Fibroblast of skin of left biceps (primary cell): ENCODE results near the gene RAB6A.
"Not testable (repeated sequence)": the region's sequence is repeated elsewhere in the genome, so short reads cannot be mapped to it uniquely, and the experiment has no call there.

Experiments
- DNase-seq, 2 experiments: peaks; one replicate each; pipeline ENCODE4 v3.0.0-alpha.2; 2013; ENCODE audit warnings: low read depth in 2 of 2

RAB6A gene

DNA sequence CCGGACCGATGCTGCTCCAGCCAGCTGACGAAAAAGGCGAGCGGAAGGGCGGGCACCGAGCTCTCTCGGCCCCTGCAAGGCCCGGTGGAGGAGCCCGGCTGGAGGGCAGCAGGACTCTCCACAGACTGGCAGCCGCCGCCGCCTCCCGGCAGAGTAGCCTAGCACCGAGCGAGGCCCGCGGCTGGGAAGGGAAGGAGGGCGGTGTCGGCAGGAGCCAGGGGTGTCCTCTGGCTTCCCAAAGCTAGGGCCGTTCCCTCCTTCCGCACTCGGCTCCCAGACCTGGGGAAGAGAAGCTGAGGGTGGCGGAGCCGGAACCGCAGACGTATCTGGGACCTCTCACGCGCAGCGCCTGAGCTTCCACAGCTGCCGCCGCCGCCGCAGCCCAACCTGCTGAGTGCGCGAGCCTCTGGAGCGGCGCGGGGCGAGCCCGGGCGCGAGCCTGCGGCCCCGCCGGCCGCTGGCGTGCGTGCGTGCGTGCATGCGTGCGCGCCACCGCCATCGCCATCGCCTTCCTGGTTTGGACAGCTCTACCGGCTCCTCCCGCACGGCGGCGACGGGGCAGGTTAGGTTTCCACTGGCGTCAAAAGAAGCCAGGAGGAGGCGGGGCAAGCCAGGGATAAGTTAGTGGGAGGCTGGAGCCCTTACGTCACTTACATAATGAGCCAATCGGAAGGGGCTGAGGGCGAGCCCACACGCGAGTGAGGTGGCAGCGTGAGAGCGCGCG is at the start of gene RAB6A:
Gene RAB6A (minus strand): TSS at position 396 of the 724 bp plus-strand sequence. CDS start 439 bp downstream, outside the sequence.
- DNase-seq, result peak; percentile 99 to 100

DNA sequence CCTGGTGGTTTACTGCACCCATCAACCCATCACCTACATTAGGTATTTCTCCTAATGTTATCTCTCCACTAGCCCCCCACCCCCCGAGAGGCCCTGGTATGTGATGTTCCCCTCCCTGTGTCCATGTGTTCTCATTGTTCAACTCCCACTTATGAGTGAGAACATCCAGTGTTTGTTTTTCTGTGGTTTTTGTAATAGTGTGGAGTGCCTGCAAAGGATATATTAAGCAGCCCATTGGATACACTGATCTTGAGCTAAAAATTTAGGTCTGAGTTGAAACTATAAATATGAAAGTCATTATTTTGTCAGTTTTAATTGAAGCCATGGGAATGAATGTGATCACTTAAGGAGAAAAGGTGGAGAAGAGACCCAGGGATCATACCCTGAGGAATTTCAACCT is 49.8 kb upstream of the RAB6A start:
- DNase-seq, result no peak

GRCh38 chr11:73808052-73808451 is 47.2 kb upstream of the RAB6A start:
- no peak for DNase-seq

GRCh38 chr11:73804712-73805111 is 43.8 kb upstream of the RAB6A start:
- no peak for DNase-seq

DNA sequence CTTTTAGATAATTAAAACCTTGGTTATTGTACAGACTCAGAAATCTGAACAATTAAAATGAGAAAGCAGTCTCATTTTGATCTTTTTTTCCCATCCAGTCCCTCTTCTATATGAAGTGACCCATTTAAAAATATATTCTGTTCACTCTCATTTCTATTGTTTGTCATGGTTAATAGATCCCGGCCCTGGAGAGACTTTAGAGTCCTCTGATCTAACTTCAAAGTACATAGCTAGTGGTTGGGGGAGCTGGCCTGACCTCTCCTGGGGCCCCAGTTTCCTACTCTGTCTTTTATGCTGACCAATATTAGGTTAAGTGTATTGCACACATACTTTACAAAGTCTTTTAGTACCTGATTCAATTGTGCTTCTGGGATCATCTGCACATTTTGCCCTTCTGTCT is 40.3 kb upstream of the RAB6A start:
- DNase-seq, result no peak

DNA sequence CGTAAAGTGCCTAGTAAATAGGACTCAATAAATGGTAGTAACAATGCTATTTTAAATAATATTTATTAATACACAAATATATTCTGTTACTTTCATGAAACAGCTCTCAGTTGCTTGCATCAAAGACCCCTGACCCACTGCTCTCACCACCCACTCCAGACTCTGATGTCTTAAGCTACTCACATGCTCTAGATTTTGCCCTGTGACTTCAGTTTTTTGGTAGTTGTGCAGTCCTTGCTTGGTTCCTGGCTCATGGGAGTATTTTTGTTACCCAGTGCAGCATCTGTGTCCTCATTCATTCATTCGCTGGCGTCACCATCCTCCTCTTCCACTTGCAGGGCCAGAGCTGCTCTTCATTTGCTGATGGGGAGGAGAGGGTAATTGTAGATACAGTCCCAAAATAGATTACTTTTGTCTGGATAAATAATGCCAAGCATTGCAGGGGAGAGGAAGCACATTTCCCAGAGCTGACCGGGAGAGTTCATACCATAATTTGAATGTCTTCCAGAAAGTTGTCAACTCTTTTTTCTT is 39.5 kb upstream of the RAB6A start:
- no peak for DNase-seq

GRCh38 chr11:73797457-73797856 is 36.6 kb upstream of the RAB6A start:
- no peak for DNase-seq

DNA sequence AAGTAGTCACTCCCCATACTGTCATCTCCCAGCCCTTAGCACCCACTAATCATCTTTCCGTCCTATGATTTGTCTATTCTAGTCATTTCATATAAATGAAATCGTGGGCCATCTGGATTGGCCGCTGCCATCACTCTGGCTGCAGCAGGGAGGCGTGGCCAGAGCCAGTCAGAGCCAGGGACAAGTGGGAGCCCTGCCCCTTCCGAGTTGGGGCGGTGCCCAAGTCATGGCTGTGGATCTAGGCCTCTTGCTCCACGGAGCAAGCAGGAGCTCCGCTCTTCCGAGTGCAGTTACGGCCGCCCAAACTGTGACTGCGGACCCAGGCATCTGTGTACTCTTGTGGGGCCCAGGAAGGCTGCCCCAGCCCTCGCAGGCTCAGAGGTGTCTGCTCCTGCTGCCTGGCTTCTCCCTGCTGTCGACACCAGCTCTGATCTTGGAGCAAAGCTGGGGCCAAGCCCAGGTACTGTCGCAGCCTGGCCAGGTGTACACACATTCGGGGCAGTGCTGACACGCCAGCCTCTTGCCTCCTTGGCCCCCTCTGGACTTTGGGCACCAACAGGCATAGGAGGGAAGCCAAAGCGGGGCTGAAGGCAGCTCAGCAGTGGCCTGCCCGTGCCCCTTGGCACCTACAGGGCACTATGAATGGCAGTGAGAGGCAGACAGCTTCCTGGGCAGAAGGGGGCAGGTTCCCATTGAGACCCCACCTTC is 35.2 kb upstream of the RAB6A start:
- DNase-seq, result no peak

GRCh38 chr11:73792584-73792983 is 31.7 kb upstream of the RAB6A start:
- DNase-seq, result no peak

DNA sequence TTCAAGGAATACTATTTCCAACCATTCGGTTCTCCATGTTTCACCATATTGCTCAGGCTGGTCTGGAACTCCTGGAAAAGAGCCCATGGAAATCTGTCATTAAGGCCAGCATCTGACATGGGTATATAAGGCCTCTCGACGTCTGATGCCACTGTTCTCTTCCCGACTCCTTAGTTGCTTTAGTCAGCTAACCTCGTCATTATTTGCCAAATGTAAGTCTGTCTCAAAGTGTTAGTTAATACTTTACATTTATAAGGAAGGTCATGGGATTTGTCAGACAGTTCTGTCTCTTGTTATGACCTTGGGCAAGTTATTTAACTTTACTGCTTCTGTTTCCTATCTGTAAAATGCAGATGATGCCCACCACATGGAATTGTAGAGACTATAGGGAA is 28.4 kb upstream of the RAB6A start:
- DNase-seq, result no peak

- DNase-seq, result peak; percentile 78 to 80
Observed at GRCh38 chr11:73787643-73788558, 27.0 kb upstream of the RAB6A start, which contains the start of gene MRPL48. MRPL48 (plus strand) TSS chr11:73787874; CDS start chr11:73787972, 98 bp downstream.

GRCh38 chr11:73787051-73787642 is 26.3 kb upstream of the RAB6A start:
- DNase-seq, result no peak

DNA sequence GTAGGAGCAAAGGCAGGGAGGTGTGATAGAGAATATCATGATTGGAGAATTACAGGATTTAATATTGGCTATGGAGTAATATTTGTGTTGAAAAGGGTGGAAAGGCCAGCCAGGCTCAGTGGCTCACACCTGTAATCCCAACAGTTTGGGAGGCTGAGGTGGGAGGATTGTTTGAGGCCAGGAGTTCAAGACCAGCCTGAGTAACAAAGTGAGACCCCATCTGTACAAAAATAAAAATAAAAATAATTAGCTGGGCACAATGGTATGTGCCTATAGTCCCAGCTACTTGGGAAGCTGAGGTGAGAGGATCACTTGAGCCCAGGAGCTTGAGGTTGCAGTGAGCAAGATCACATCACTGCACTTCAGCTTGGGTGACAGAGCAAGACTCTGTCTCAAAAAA is 24.6 kb upstream of the RAB6A start:
- not testable (repeated sequence) for DNase-seq

GRCh38 chr11:73784734-73785133 is 23.9 kb upstream of the RAB6A start:
- no peak for DNase-seq

DNA sequence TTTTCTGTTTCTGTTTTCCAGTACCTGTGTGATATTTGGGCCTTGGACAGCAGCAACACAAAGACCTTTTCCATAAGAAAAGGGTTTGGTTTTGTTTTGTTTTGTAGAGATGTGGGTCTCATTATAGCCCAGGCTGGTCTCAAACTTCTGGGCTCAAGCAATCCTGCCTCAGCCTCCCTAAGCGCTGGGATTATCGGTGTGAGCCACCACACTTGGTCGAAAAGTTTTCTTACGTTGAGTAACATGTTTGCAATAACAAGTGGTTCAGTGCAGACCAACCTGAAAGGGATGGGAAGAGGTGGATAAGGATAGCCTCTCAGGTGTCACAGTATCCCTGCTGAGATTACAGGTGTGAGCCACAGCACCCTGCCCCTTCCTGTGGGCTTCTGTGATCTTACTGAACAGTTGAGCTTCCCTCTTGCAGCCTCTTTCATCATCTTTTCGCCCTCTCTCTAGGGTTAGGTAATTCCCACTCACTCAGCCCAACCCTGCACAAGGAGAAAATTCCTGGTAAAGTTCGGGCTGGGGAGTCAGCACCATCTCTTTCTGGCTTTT is 23.3 kb upstream of the RAB6A start:
- DNase-seq, result no peak

- DNase-seq, result no peak
Observed at GRCh38 chr11:73783483-73784020, 22.7 kb upstream of the RAB6A start.

DNA sequence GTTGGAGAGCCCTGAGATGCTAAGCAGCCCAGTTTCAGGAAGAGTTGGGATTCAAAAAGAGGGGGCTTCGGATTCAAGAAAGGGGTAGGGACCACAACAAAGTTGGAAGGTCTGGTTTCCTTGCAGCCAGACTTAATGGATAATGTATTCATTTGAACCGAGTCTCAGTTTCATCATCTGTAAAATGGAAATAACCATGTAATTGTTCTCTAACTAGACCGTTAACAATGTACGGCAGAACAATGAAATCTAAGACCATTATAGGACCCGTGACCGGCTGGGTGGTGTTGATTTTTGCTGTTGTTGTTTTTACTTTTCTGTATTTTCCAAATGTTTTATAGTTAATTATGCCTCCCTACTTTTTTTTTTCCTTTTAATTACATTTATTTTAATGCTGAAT is 20.4 kb upstream of the RAB6A start:
- no peak for DNase-seq

GRCh38 chr11:73779084-73779902 is 18.4 kb upstream of the RAB6A start:
- peak; percentile 93 to 94 for DNase-seq

- not testable (repeated sequence) for DNase-seq
Observed at GRCh38 chr11:73770811-73771210, 9.9 kb upstream of the RAB6A start.

DNA sequence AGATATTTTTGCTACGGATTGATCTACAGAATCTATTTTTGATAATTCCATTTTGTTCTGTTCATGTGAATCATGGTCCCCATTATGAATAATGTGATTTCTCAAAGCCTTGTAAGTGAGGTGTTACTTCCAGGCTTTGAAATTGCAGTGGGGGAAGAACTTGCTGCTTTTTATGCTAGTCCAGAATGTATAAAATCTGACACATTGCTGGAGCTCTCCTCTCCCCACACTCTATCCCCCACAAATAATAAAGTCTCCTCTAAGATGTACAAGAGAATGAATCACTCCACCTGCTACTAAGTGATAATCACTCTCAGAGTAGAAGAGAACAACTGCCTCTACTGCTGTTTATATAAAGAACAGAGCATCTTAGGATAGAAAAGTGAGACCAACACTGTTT is 5.9 kb upstream of the RAB6A start:
- DNase-seq, result no peak
